ENCODE data around the gene SRGAP1.

The SRGAP1 gene

GRCh38 chr12:63880742-63881263 lies 36.3 kb downstream of the SRGAP1 start:
- in situ Hi-C loops (cut with HindIII; ENCODE audit: low sequenced_read_pairs) = no loop called here
- H3K4me3 ChIP-seq (ENCODE audit: low read depth, low read length) = no peak overlapping the region
- no peak for DNase-seq (ENCODE audit: low read depth)
- TF ChIP-seq, protein P1, sequence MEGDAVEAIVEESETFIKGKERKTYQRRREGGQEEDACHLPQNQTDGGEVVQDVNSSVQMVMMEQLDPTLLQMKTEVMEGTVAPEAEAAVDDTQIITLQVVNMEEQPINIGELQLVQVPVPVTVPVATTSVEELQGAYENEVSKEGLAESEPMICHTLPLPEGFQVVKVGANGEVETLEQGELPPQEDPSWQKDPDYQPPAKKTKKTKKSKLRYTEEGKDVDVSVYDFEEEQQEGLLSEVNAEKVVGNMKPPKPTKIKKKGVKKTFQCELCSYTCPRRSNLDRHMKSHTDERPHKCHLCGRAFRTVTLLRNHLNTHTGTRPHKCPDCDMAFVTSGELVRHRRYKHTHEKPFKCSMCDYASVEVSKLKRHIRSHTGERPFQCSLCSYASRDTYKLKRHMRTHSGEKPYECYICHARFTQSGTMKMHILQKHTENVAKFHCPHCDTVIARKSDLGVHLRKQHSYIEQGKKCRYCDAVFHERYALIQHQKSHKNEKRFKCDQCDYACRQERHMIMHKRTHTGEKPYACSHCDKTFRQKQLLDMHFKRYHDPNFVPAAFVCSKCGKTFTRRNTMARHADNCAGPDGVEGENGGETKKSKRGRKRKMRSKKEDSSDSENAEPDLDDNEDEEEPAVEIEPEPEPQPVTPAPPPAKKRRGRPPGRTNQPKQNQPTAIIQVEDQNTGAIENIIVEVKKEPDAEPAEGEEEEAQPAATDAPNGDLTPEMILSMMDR (IDR thresholded peaks at IDR 0.05; ENCODE audit: low read depth, low read length, missing control alignments) = no peak

GRCh38 chr12:63882844-63883243 lies 38.3 kb downstream of the SRGAP1 start:
- TF ChIP-seq, protein P1 (IDR thresholded peaks at IDR 0.05; ENCODE audit: low read depth, low read length, missing control alignments) = no peak
- in situ Hi-C loops (cut with HindIII; ENCODE audit: low sequenced_read_pairs) = no loop called here
- H3K4me3 ChIP-seq (ENCODE audit: low read depth, low read length) = no peak overlapping the region
- no peak for DNase-seq (ENCODE audit: low read depth)

- TF ChIP-seq, protein P1 (IDR thresholded peaks at IDR 0.05; ENCODE audit: low read depth, low read length, missing control alignments) = no peak
- DNase-seq (ENCODE audit: low read depth) = no peak
- in situ Hi-C loops (cut with HindIII; ENCODE audit: low sequenced_read_pairs) = no loop called here
- H3K4me3 ChIP-seq (ENCODE audit: low read depth, low read length) = no peak overlapping the region
Measured at GRCh38 chr12:63885401-63885800, 40.9 kb downstream of the SRGAP1 start.

DNA sequence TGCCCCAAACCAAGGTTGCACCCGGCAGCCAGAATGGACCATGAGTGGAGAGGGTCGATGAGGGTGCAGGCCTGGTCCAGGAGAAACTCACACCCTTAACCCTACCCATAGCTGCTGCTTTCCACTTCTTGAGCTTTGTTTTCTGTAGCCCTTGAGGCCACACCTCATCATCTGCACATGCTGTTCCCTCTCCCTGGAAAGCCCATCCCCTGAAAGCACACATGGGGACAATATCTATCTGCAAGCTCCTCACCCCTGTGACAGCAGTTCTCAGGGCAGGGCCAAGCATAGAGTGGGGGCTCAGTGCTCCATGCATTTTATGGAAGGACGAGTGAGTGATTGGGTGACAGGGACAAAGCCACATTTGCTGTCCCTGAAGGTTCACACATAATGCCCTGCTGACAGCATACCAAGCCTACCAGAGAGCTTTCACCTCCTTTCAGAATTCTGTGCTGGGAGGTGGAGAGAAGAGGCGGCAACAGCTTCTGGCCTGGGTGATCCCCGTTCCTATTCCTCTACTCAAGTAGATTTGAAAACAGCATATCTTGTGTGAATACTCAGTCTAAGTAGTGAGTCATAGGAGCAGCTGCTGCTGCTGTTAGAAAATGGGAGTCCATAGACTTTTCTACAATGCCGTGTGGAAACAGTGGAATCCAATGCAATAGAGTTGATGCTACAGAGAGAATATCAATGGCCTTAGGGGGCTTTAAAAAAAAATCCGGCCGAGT lies 44.6 kb downstream of the SRGAP1 start:
- DNase-seq (ENCODE audit: low read depth) = no peak
- H3K4me3 ChIP-seq (ENCODE audit: low read depth, low read length) = no peak overlapping the region
- in situ Hi-C loops (cut with HindIII; ENCODE audit: low sequenced_read_pairs) = no loop called here
- TF ChIP-seq, protein P1 (IDR thresholded peaks at IDR 0.05; ENCODE audit: low read depth, low read length, missing control alignments) = no peak

- no peak for DNase-seq (ENCODE audit: low read depth)
- H3K4me3 ChIP-seq (ENCODE audit: low read depth, low read length) = no peak overlapping the region
- TF ChIP-seq, protein P1 (IDR thresholded peaks at IDR 0.05; ENCODE audit: low read depth, low read length, missing control alignments) = no peak
- in situ Hi-C loops (cut with HindIII; ENCODE audit: low sequenced_read_pairs) = no loop called here
Measured at GRCh38 chr12:63889721-63890509, 45.4 kb downstream of the SRGAP1 start.

DNA sequence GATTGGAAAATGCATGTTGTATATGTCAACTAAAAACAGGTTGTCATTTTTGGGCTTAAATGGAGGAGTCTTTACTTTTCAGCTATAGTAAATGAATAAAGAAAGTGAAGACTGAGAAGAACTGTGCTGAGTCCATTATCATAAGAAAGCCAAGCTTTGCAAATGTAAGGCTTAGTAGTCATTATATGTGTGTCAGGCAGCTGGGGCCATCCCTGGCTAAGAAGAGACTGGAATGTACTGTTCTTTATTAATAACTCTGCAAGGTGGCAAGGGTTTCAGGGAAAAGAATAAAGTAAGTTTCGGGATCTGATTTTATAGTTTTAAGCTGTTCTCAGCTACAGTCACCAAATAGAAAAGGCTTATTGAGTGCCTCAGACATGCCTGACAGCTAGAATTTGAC lies 48.7 kb downstream of the SRGAP1 start:
- no peak overlapping the region for H3K4me3 ChIP-seq (ENCODE audit: low read depth, low read length)
- TF ChIP-seq, protein P1 (IDR thresholded peaks at IDR 0.05; ENCODE audit: low read depth, low read length, missing control alignments) = no peak
- in situ Hi-C loops (cut with HindIII; ENCODE audit: low sequenced_read_pairs) = no loop called here
- DNase-seq (ENCODE audit: low read depth) = no peak

Data from astrocyte of the cerebellum (primary cell).